Osteoblast (primary cell): ENCODE data around the gene RPL11. TPM values are rescaled to one million over a fixed set of nuclear protein-coding genes. Genes with fewer than 3 reads are reported as not detected.

Experiments used
- DNase-seq: peaks from one replicate; pipeline ENCODE4 v3.0.0; 2011; ENCODE audit warnings: low spot score, mixed read lengths; ENCODE audit not compliant: insufficient read length; ENCODE audit errors: missing footprints
- H2AFZ ChIP-seq: 2 replicates; pipeline ENCODE4 v1.6.0; 2011; ENCODE audit warnings: mild to moderate bottlenecking, low read length
- H3K27ac ChIP-seq: 2 replicates; pipeline ENCODE4 v1.5.1; 2011; ENCODE audit warnings: mild to moderate bottlenecking, low read depth, low read length, moderate library complexity
- H3K27me3 ChIP-seq: 2 replicates; pipeline ENCODE4 v1.6.0; 2012; ENCODE audit warnings: mild to moderate bottlenecking, control low read depth, inconsistent platforms, low read length, moderate library complexity; ENCODE audit not compliant: insufficient read depth
- H3K36me3 ChIP-seq: 2 replicates; pipeline ENCODE4 v1.5.1; 2011; ENCODE audit warnings: mild to moderate bottlenecking, low read length, control low read depth, moderate library complexity; ENCODE audit not compliant: insufficient read depth
- H3K4me1 ChIP-seq: 2 replicates; pipeline ENCODE4 v1.5.1; 2011; ENCODE audit warnings: mild to moderate bottlenecking, low read length, control low read depth, moderate library complexity; ENCODE audit not compliant: insufficient read depth
- H3K4me2 ChIP-seq: 2 replicates; pipeline ENCODE4 v1.6.0; 2011; ENCODE audit warnings: mild to moderate bottlenecking, low read length; ENCODE audit not compliant: insufficient read depth
- H3K4me3 ChIP-seq: fragments of 200-600 bp; sonication (generic); 3 replicates; pipeline ENCODE4 v1.5.1; 2012; ENCODE audit warnings: mild to moderate bottlenecking, low read length, inconsistent platforms; ENCODE audit not compliant: insufficient read depth
- H3K79me2 ChIP-seq: 2 replicates; pipeline ENCODE4 v1.6.0; 2012; ENCODE audit warnings: mild to moderate bottlenecking, low read length, control low read depth, inconsistent platforms; ENCODE audit not compliant: insufficient read depth
- H3K9me3 ChIP-seq: 2 replicates; pipeline ENCODE4 v1.5.1; 2011; ENCODE audit warnings: low read depth, low read length, control low read depth
- H4K20me1 ChIP-seq: 2 replicates; pipeline ENCODE4 v1.6.0; 2012; ENCODE audit warnings: mild to moderate bottlenecking, low read length, control low read depth; ENCODE audit not compliant: insufficient read depth
- CTCF ChIP-seq: IDR thresholded peaks from 2 replicates; pipeline ENCODE4 v1.5.1; 2011; ENCODE audit warnings: mild to moderate bottlenecking, low read depth, low read length, moderate library complexity; ENCODE audit errors: extremely low read depth
- total RNA-seq: library from RNA; depleted of rRNA; stranded (reverse); fragments of >200 nt; gene quantifications from 2 replicates; pipeline ENCODE4 v1.2.3, GENCODE V29; 2012

The RPL11 gene
- total RNA-seq, 1 donor = 693 TPM

DNA sequence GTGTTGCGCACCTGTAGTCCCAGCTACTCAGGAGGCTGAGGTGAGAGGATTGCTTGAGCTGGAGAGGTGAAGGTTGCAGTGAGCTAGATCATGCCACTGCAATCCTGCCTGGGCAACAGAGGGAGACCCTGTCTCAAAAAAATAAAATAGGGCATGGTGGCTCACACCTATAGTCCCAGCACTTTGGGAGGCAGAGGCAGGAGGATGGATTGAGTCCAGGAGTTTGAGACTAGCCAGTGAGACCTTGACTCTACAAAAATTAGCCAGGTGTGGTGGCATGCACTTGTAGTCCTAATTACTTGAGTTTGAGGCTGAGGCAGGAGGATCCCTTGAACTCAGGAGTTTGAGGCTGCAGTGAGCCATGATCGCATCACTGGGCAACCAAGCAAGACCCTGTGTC, 9.7 kb downstream of the RPL11 start:
- H2AFZ ChIP-seq = no peak overlapping the region
- no peak for DNase-seq
- no peaks in the 10 kb centered on the region for H3K27me3 ChIP-seq
- H3K9me3 ChIP-seq = no peaks in the 10 kb centered on the region
- peaks cover 14% of the 10 kb centered on the region for H3K4me1 ChIP-seq
- no peak overlapping the region for H3K27ac ChIP-seq
- no peak for TF ChIP-seq CTCF
- peaks cover 75% of the 10 kb centered on the region for H4K20me1 ChIP-seq
- H3K36me3 ChIP-seq = peaks cover 80% of the 10 kb centered on the region
- H3K79me2 ChIP-seq = peaks cover 84% of the 10 kb centered on the region
- no peak overlapping the region for H3K4me3 ChIP-seq
- H3K4me2 ChIP-seq = no peak overlapping the region

GRCh38 chr1:23701996-23702395, 10.4 kb downstream of the RPL11 start:
- Histone ChIP-seq H3K27ac (no peak overlapping the region), H3K27me3 (no peaks in the 10 kb centered on the region), H4K20me1 (peaks cover 68% of the 10 kb centered on the region), H3K4me2 (no peak overlapping the region), H3K9me3 (no peaks in the 10 kb centered on the region), H3K4me3 (no peak overlapping the region), H2AFZ (no peak overlapping the region), H3K4me1 (peaks cover 11% of the 10 kb centered on the region), H3K79me2 (peaks cover 77% of the 10 kb centered on the region), H3K36me3 (peaks cover 73% of the 10 kb centered on the region)
- DNase-seq = no peak
- no peak for TF ChIP-seq CTCF

- peaks cover 72% of the 10 kb centered on the region for H3K79me2 ChIP-seq
These were observed 13.4 kb downstream of the RPL11 start for GRCh38 chr1:23704834-23705495.

More at GRCh38 chr1:23704834-23705495, 13.4 kb downstream of the RPL11 start:
- DNase-seq = no peak
- H3K36me3 ChIP-seq = peaks cover 45% of the 10 kb centered on the region
- H2AFZ ChIP-seq = no peak overlapping the region
- H3K4me1 ChIP-seq = peaks cover under 1% of the 10 kb centered on the region
- H3K27me3 ChIP-seq = no peaks in the 10 kb centered on the region
- H4K20me1 ChIP-seq = peaks cover 43% of the 10 kb centered on the region
- no peak overlapping the region for H3K27ac ChIP-seq
- no peaks in the 10 kb centered on the region for H3K9me3 ChIP-seq
- TF ChIP-seq CTCF = no peak
- H3K4me2 ChIP-seq = no peak overlapping the region
- H3K4me3 ChIP-seq = no peak overlapping the region
